Effector memory CD8-positive, alpha-beta T cell (primary cell): ENCODE data around the gene TLE3.

Experiments
- ATAC-seq: fragments of 150-1000 bp; cut with Tn5 transposase; replicated peaks from 2 replicates; pipeline ENCODE4 v1.10.0; 2021; ENCODE audit warnings: mild to moderate bottlenecking, moderate library complexity
- DNase-seq, 3 experiments: peaks; one replicate each; pipeline ENCODE4 v3.0.0; 2021
- H3K27ac Mint-ChIP-seq, 2 donors: one replicate each; pipeline ENCODE4 v1.8.0; 2022; ENCODE audit warnings: mild to moderate bottlenecking in 2 of 2, mixed read lengths in 2 of 2, moderate library complexity in 2 of 2
- H3K27me3 Mint-ChIP-seq, 2 donors: one replicate each; pipeline ENCODE4 v1.8.0; 2022; ENCODE audit warnings: mixed read lengths in 2 of 2
- H3K36me3 Mint-ChIP-seq: one replicate; pipeline ENCODE4 v1.8.0; 2022; ENCODE audit warnings: mild to moderate bottlenecking, moderate library complexity, mixed read lengths; ENCODE audit not compliant: insufficient read depth
- H3K4me1 Mint-ChIP-seq, 2 donors: one replicate each; pipeline ENCODE4 v1.8.0; 2022; ENCODE audit warnings: low read depth in 2 of 2, mixed read lengths in 2 of 2
- H3K4me3 Mint-ChIP-seq, 2 donors: one replicate each; pipeline ENCODE4 v1.8.0; 2022; ENCODE audit warnings: mild to moderate bottlenecking in 2 of 2, mixed read lengths in 2 of 2, moderate library complexity in 2 of 2
- H3K9me3 Mint-ChIP-seq, 2 donors: one replicate each; pipeline ENCODE4 v1.8.0; 2022; ENCODE audit warnings: mixed read lengths in 2 of 2

TLE3 gene

DNA sequence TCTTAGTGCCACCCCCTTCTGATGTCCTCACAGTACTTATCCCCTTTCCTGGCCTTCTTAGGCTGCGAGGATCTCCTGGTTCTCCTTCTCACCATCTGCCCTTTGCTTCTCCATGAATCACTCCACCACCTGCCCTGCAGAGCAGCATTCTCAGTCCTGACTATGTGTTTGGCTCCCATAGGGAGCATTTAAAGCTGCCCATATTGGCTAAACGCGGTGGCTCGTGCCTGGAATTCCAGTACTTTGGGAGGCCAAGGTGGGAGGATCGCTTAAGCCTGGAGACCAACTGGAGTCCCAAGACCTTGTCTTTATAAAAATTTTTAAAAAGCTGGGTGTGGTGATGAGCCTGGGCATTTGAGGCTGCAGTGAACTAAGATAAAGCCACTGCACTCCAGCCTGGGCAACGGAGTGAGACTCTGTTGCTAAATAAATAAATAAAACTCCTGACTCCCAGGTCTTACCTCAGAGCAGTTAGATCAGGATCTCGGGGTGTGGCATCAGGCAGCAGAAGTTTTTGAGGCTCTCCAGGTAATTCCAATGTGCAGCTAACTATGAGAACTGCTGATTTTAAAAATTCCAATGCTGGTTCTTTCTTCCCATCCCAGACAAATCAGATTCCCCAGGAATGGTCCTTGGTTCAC is 36.2 kb upstream of the TLE3 start:
- no peak overlapping the region for H3K4me3 Mint-ChIP-seq
- no peaks in the 10 kb centered on the region for H3K36me3 Mint-ChIP-seq
- no peaks in the 10 kb centered on the region for H3K4me1 Mint-ChIP-seq
- no peaks in the 10 kb centered on the region for H3K9me3 Mint-ChIP-seq
- DNase-seq (no peak), ATAC-seq (no peak)
- peaks cover 0 to 16% of the 10 kb centered on the region in 2 donors for H3K27me3 Mint-ChIP-seq
- no peak overlapping the region for H3K27ac Mint-ChIP-seq

DNA sequence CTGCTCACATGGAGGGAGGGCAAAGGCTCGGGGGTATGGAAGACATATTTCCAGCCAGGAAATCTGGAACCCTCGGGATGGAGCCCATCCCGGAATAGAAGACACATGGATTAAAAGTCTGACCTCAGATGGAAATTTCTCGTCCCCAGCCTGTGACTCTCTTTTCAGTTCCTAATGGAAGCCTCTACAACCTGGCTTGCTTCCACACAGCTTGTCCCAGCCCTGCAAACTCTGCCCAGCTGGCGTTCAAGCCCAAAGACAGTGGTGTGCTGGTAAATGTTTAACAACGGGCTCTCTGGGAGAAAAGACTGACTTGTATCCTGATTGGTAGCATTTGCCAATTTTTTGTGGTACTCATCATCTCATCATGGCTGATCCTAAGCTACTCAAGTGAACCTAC is 35.6 kb upstream of the TLE3 start:
- no peaks in the 10 kb centered on the region for H3K36me3 Mint-ChIP-seq
- H3K27me3 Mint-ChIP-seq = peaks cover 0 to 12% of the 10 kb centered on the region in 2 donors
- DNase-seq (no peak), ATAC-seq (no peak)
- no peak overlapping the region for H3K27ac Mint-ChIP-seq
- H3K9me3 Mint-ChIP-seq = no peaks in the 10 kb centered on the region
- no peak overlapping the region for H3K4me3 Mint-ChIP-seq
- H3K4me1 Mint-ChIP-seq = no peaks in the 10 kb centered on the region

DNA sequence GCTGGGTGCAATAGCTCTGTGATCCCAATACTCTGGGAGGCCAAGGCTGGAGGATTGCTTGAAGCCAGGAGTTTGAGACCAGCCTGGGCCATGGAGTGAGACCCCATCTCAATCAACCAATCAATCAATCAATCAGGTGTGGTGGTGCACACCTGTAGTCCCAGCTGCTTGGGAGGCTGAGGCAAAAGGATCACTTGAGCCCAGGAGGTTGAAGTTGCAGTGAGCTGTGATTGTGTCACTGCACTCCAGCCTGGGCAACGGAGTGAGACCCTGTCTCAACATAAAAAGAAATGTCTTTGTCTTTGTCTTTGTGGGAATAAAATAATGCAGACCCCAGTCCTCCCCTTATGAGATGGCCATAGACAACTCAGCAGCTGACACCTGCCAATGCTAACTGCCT is 34.9 kb upstream of the TLE3 start:
- DNase-seq (no peak), ATAC-seq (no peak)
- peaks cover 0 to 2% of the 10 kb centered on the region in 2 donors for H3K4me1 Mint-ChIP-seq
- H3K36me3 Mint-ChIP-seq = no peaks in the 10 kb centered on the region
- H3K27me3 Mint-ChIP-seq = peaks cover 0 to 12% of the 10 kb centered on the region in 2 donors
- no peak overlapping the region for H3K27ac Mint-ChIP-seq
- no peaks in the 10 kb centered on the region for H3K9me3 Mint-ChIP-seq
- H3K4me3 Mint-ChIP-seq = no peak overlapping the region

DNA sequence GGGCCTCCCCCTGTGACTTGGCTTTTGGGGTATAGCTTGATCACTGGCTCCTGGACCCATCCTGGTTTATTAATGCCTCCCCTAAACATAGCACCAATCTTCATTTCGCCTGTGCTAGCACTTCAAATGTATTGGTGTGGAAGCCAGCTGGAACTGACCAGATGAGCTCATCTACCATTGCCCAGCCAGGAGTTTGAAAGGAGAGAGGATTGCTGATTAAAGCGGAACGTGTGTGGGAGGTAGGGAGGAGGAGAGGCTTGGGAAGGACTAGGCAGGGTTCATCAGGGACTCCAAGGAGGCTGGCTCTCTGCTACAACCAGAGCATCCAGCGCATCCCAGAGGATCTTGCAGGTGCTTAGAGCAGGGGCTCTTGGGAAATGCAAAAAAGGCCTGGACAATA is 34.4 kb upstream of the TLE3 start:
- Mint-ChIP-seq H3K36me3 (no peaks in the 10 kb centered on the region), H3K27me3 (peaks cover 0 to 12% of the 10 kb centered on the region in 2 donors), H3K9me3 (no peaks in the 10 kb centered on the region), H3K27ac (no peak overlapping the region), H3K4me3 (no peak overlapping the region), H3K4me1 (peaks cover 0 to 2% of the 10 kb centered on the region in 2 donors)
- no peak for ATAC-seq
- no peak for DNase-seq

DNA sequence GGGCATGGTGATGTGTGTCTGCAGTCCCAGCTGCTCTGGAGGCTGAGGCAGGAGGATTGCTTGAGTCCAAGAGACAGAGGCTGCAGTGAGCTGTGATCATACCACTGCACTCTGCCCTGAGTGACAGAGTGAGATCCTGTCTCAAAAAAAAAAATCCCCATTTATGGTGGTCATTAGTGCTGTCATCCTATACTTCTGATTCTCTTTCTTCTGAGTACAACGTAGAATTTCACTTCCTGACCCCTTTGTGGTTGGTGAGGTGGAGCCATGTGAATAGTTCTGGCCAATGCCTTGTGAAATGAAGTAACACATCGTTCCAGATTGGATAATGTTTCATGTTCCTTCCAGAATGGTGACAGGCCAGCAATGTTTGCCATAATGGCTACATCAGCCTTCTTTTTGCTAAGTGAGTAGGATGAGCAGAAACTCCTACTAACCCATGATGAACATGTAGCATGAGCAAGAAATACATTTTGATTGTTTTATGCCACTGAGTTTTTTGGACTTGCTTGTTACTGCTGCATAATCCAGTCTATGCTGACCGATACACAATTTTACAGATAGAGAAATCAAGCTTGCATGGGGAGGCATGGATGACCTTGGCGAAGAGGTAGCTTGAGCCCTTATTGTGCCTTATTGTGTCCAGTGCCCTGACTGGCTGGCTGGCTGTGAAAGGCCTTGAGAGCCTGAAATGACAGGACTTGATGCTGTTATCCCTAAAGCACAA is 30.9 kb upstream of the TLE3 start:
- Mint-ChIP-seq H3K36me3 (no peaks in the 10 kb centered on the region), H3K27ac (no peak overlapping the region), H3K9me3 (no peaks in the 10 kb centered on the region), H3K27me3 (peaks cover 6 to 26% of the 10 kb centered on the region in 2 donors), H3K4me1 (peaks cover 0 to 4% of the 10 kb centered on the region in 2 donors), H3K4me3 (no peak overlapping the region)
- DNase-seq (no peak), ATAC-seq (no peak)

DNA sequence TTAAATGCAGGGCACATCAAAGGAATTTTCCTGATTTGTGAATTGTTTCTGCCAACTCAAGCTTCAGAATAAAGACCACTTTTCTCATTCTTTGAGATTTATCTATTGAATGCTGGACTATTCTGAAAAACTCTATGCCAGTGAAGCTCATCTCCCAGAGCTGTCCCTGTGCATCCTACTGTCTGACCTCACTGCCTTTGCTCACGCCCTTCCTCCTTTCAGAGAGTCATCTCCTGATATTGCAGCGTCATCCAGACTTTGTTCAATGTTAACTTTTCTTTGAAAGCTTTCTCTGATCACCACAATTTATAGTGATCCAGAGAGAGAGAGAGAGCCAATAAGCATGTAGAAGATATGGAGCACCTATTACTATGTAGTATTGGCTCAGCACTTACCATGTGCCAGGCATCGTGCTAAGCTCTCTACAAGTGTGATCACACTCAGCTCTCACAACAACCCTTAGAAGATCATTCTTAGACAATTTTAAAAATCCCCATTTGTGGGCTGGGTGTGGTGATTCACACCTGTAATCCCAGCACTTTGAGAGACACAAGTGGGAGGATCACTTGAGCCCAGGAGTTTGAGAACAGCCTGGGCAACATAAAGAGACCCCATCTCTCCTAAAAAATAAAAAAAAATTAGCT is 30.2 kb upstream of the TLE3 start:
- DNase-seq (no peak), ATAC-seq (no peak)
- H3K4me1 Mint-ChIP-seq = peaks cover 0 to 4% of the 10 kb centered on the region in 2 donors
- H3K9me3 Mint-ChIP-seq = no peaks in the 10 kb centered on the region
- H3K4me3 Mint-ChIP-seq = no peak overlapping the region
- H3K27me3 Mint-ChIP-seq = peaks cover 6 to 32% of the 10 kb centered on the region in 2 donors
- H3K27ac Mint-ChIP-seq = no peak overlapping the region
- H3K36me3 Mint-ChIP-seq = no peaks in the 10 kb centered on the region

DNA sequence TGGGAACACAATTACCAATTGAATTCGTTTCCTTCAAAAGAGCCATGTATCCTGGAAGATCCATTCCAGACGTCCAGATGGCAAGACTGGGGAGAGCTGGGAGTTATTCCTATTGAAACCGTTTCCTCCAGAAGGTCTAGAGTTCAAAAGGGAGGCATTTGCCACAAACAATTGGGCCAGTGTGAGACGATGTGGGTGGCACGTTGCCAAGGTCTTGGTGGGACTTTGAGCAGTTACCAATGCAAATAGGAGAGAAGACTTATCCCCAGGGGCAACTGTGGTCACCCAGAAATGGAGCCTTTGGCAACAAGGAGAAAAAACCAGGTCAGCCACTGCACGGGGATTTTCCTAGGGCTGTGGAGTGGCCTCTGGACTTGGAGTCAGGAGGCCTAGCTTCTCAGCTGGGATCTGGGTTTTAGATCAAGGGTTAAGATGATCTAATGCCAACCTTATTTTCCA is 29.6 kb upstream of the TLE3 start:
- Mint-ChIP-seq H3K9me3 (no peaks in the 10 kb centered on the region), H3K27me3 (peaks cover 6 to 32% of the 10 kb centered on the region in 2 donors), H3K4me3 (no peak overlapping the region), H3K36me3 (no peaks in the 10 kb centered on the region), H3K27ac (no peak overlapping the region), H3K4me1 (peaks cover 0 to 4% of the 10 kb centered on the region in 2 donors)
- no peak for ATAC-seq
- DNase-seq = no peak

DNA sequence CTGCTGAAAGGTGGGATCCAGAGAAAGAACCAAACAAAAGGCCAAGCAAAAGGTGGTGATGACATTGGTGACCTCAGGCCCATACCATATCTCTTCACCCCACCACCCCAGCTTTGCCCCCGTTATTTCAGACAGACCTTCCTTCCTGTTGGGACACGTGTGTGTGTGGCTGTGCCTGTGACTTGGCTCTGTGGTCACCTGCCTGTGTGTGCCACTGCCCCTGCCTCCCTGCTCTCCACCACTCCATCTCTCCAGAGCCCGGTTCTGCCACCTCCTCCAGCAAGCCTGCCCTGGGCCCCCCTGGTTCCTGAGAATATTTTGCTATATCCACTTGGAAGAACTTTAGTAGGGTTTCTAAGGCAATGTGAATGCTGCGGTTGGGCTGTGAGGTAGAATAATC is 28.6 kb upstream of the TLE3 start:
- H3K9me3 Mint-ChIP-seq = no peaks in the 10 kb centered on the region
- H3K36me3 Mint-ChIP-seq = no peaks in the 10 kb centered on the region
- H3K27me3 Mint-ChIP-seq = peaks cover 6 to 32% of the 10 kb centered on the region in 2 donors
- ATAC-seq (no peak), DNase-seq (no peak)
- no peak overlapping the region for H3K4me3 Mint-ChIP-seq
- no peak overlapping the region for H3K27ac Mint-ChIP-seq
- peaks cover 0 to 4% of the 10 kb centered on the region in 2 donors for H3K4me1 Mint-ChIP-seq

DNA sequence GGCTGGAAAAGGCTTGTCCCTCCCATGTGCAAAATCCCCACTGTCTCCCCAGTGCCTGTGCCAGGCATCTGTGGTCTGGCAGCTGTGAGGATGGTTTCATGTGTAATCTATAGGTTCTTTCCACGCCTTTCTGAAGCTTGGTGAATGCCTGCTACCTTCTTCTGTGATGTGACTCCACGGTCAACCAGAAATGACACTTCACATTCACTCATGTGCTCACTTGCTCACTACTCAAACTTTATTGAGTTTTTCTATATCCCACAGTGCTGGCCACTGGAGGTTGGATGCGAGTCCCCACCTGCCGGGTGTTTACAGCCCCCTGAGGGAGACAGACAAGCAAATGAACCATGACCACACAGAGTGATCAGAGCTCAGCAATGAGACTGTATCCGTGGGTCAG is 27.9 kb upstream of the TLE3 start:
- Mint-ChIP-seq H3K9me3 (no peaks in the 10 kb centered on the region), H3K4me3 (no peak overlapping the region), H3K27ac (no peak overlapping the region), H3K27me3 (peaks cover 6 to 32% of the 10 kb centered on the region in 2 donors), H3K36me3 (no peaks in the 10 kb centered on the region), H3K4me1 (peaks cover 0 to 4% of the 10 kb centered on the region in 2 donors)
- DNase-seq (no peak), ATAC-seq (no peak)

DNA sequence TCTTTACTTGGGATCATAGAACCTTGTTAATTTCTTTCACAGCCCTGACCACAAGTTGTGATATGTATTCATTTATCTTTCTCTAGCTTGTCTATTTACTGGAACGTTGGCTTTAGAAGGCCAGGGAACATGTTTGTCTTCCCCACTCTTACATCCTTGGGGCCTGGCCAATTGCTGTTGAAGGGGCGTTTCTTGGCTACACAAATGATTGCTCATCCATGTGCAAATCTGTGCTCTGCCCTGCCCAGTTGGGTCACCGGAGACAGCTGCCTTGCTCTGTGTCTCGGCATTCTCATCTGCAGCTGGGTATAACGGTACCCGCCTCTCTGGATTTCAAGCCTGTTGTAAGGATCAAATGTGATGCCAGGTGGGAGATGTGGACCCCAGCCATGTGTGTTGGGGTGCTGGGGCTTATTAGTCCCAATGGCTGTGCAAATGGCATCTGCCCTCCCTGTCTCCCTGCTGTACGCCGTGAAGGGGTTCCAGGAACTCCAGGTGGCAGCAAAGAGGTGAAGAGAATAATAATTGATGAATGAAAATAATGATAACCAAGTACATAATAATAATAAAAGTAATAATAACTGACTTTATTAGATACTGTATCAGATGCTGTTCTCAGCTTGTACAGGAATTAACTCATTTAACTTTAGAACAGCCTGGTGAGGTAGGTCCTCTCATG is 24.0 kb upstream of the TLE3 start:
- peaks cover 0 to 2% of the 10 kb centered on the region in 2 donors for H3K4me1 Mint-ChIP-seq
- no peaks in the 10 kb centered on the region for H3K9me3 Mint-ChIP-seq
- H3K27me3 Mint-ChIP-seq = peaks cover 6 to 35% of the 10 kb centered on the region in 2 donors
- no peak overlapping the region for H3K27ac Mint-ChIP-seq
- ATAC-seq (no peak), DNase-seq (no peak)
- no peak overlapping the region for H3K4me3 Mint-ChIP-seq
- H3K36me3 Mint-ChIP-seq = no peaks in the 10 kb centered on the region

DNA sequence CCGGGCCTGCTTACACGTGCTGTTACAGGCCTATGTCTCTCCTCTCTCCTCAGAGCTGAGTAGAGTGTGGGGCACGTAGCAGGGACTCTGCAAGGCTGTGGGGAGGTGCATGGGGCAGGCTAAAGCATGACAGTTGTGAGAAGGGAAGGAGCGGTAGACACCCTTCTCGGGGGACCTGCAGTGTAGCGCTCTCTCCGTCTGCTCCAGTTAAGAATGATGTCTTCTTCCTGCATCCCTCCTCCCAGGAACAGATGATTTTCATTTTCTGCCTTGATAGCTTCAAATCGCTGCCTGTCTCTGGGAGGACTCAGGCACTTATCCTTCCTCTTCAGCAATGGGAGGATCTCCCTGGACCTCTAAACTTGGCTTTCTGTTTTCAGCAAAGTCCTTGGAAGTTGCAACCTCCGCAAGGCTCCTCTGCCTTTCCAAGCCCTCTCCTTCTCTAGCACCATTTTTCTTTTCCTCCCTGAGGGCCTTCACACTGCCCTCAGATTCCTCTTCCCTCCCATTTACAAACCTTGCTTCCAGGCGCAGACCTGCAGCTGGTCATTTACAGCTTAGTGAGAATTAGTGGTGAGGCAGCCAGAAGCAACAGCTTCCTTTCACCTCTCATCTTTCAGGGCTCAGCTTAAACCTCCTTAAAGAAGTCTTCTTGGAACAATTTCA is 23.4 kb upstream of the TLE3 start:
- peaks cover 6 to 41% of the 10 kb centered on the region in 2 donors for H3K27me3 Mint-ChIP-seq
- no peak overlapping the region for H3K4me3 Mint-ChIP-seq
- ATAC-seq = no peak
- peaks cover 0 to 2% of the 10 kb centered on the region in 2 donors for H3K4me1 Mint-ChIP-seq
- no peak overlapping the region for H3K27ac Mint-ChIP-seq
- H3K9me3 Mint-ChIP-seq = no peaks in the 10 kb centered on the region
- no peak for DNase-seq
- H3K36me3 Mint-ChIP-seq = no peaks in the 10 kb centered on the region

DNA sequence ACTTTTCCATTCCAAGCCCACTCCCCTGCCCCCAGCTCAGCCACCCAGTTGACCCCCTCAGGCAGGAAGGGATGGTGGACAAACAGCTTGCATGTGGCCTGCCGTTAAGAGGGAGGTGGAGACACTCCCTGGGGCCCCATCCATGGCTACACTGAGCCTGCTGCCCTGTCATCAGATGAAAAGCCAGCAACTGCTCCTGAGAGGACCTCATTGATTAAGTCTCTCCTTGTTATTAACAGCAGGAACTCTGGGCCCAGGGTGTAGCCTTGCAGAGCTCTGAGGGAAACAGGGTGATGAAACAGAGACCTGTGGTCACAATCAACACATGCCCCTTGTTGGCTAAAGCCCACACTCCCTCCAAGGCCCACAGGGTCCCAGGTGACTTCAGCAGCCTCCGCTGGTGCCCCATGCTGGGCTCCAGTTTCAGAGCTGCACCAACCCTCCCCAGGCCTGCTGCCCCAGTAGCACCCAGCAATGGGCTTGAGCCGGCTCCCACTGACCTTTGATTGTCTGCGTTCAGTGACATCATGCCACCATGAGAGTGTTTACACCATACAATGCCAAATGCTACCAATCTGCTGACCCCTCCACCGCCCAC is 22.3 kb upstream of the TLE3 start:
- Mint-ChIP-seq H3K27ac (no peak overlapping the region), H3K9me3 (no peaks in the 10 kb centered on the region), H3K27me3 (peaks cover 11 to 30% of the 10 kb centered on the region in 2 donors), H3K4me3 (no peak overlapping the region), H3K36me3 (no peaks in the 10 kb centered on the region), H3K4me1 (peaks cover 0 to 2% of the 10 kb centered on the region in 2 donors)
- no peak for DNase-seq
- ATAC-seq = no peak

DNA sequence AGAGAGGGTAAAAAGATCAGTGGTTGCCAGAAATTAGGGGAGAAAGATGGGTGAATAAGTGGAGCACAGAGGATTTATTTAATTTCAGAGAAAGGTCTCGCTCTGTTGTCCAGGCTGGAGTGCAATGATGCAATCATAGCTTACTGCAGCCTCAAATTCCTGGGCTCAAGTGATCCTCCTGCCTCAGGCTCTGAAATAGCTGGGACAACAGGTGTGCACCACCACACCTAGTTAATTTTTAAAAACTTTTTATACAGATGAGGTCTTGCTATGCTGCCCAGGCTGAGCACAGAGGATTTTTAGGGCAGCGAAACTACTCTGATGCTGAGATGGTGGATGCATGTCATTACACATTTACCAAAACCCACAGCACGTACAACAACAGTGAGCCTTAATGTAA is 20.9 kb upstream of the TLE3 start:
- peaks cover 15 to 26% of the 10 kb centered on the region in 2 donors for H3K27me3 Mint-ChIP-seq
- no peaks in the 10 kb centered on the region for H3K36me3 Mint-ChIP-seq
- DNase-seq (no peak), ATAC-seq (no peak)
- no peaks in the 10 kb centered on the region for H3K4me1 Mint-ChIP-seq
- H3K9me3 Mint-ChIP-seq = no peaks in the 10 kb centered on the region
- no peak overlapping the region for H3K27ac Mint-ChIP-seq
- no peak overlapping the region for H3K4me3 Mint-ChIP-seq
